Stomach (tissue), 9 donors: ENCODE results near the gene ERCC6. TPM values are rescaled to one million over a fixed set of nuclear protein-coding genes. Genes with fewer than 3 reads are reported as not detected.

Experiments
- DNase-seq, 2 donors: peaks; one replicate each; pipeline versions ENCODE4 v3.0.0 to v3.0.0-alpha.2; 2013 to 2019
- H3K27ac ChIP-seq, 5 donors: fragments of 200-600 bp in 4 of 5; sonication (generic) in 4 of 5; one replicate each; pipeline ENCODE4 v1.5.1; 2013 to 2019; ENCODE audit warnings: mild to moderate bottlenecking in 1 of 5, moderate library complexity in 1 of 5
- H3K27me3 ChIP-seq, 3 donors: fragments of 200-600 bp; sonication (generic); one replicate each; pipeline ENCODE4 v1.5.1; 2017 to 2019; ENCODE audit warnings: mixed run types in 1 of 3
- H3K36me3 ChIP-seq, 4 donors: fragments of 200-600 bp; sonication (generic); 1 replicate in 3 of 4; 2 replicates in 1 of 4; pipeline ENCODE4 v1.5.1; 2016 to 2019
- H3K4me1 ChIP-seq, 4 donors: fragments of 200-600 bp; sonication (generic); one replicate each; pipeline ENCODE4 v1.5.1; 2016 to 2019
- H3K4me3 ChIP-seq, 4 donors: fragments of 200-600 bp; sonication (generic) in 3 of 4; one replicate each; pipeline ENCODE4 v1.5.1; 2016 to 2019; ENCODE audit warnings: mild to moderate bottlenecking in 1 of 4
- H3K9me3 ChIP-seq, 4 donors: fragments of 200-600 bp; sonication (generic); one replicate each; pipeline ENCODE4 v1.5.1; 2016 to 2019
- EP300 ChIP-seq: sonication (generic); formaldehyde crosslinking; IDR thresholded peaks from one replicate; pipeline ENCODE4 v1.6.1; 2017; ENCODE audit warnings: antibody characterized with exemption
- POLR2A ChIP-seq, 4 donors: fragments of 450-650 bp; IDR thresholded peaks; one replicate each; pipeline ENCODE4 v1.6.1; 2016; ENCODE audit warnings: antibody characterized with exemption in 4 of 4, control low read depth in 2 of 4, mild to moderate bottlenecking in 1 of 4, moderate library complexity in 1 of 4
- POLR2AphosphoS5 ChIP-seq, 3 donors: sonication (generic); formaldehyde crosslinking; IDR thresholded peaks; one replicate each; pipeline ENCODE4 v1.6.1; 2016; ENCODE audit warnings: antibody characterized with exemption in 3 of 3
- WGBS, 5 donors: extraction: QIAGEN DNeasy Blood & Tissue Kit in 3 of 5; methylation state at CpG; one replicate each; pipeline versions ENCODE4 v1.1.5 to v1.1.7; 2013 to 2018; 5-methylcytosine and 5-hydroxymethylcytosine counted together
- intact Hi-C: fragments of 100-400 bp; cut with DNase I; formaldehyde crosslinking; loops from one replicate; pipeline ENCODE4 v1.15.1; 2023; ENCODE audit warnings: low total_unique reads
- polyA plus RNA-seq, 3 donors: library from polyadenylated mRNA; stranded (reverse); fragments of 200-250 nt; gene quantifications; one replicate each; pipeline ENCODE4 v1.2.3, GENCODE V29; 2013
- total RNA-seq, 5 donors: library from RNA; depleted of rRNA; stranded (reverse); fragments of >200 nt; gene quantifications; one replicate each; pipeline versions ENCODE4 v1.1.0 to v1.2.3, GENCODE V29; 2014 to 2016
- TF ChIP-seq, protein P1 (sequence below), 7 experiments: fragments of 450-650 bp in 4 of 7; fragments of 200-600 bp in 3 of 7; sonication (generic) in 3 of 7; IDR thresholded peaks; one replicate each; pipeline ENCODE4 v1.5.1; 2016 to 2019; ENCODE audit warnings: antibody characterized with exemption in 7 of 7, control low read depth in 2 of 7, mild to moderate bottlenecking in 1 of 7
- donor health status: healthy with polysubstance abuse.
- donor health status: Bipolar disorder and iron deficiency.
- donor health status: healthy.

The ERCC6 gene
- total and polyA plus RNA-seq, 8 donors = 2.0 to 33.8 (median 9.7) TPM

DNA sequence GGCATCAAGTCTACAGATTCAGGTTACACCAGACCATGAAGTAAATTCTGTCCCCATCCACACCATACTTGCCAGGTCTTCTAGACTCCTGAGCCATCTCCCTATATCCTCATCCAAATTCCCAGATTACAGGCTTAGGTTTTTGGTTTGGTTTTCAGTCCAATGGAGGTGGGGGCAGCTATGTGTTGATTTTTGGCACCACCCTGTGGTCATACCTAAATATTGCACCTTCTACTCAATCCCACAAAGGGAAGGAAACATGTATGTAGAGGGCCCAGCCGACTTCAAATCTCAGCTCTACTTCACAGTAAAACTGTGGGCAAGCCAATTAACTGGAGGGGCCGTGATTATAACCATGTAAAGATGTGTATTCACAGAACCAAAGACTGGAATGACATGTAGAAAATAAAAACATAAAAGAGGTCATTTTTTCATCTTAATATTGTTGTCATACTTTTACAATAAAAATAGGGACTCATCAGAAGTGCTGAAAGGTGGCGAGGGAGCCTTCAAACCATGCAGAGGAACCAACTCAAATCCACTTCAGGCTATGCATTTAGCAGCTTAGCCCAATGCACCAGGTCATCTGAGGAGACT lies 19.8 kb downstream of the ERCC6 start:
- no peak overlapping the region for H3K4me3 ChIP-seq
- no peaks in the 10 kb centered on the region for H3K27me3 ChIP-seq
- DNase-seq = peak in 1 of 2 donors; percentile 68
- intact Hi-C loops = loop anchor here (10.0 kb wide), 2 partner anchors 114 to 534 kb away; no protein-coding TSS in a partner anchor
- WGBS, 5 donors = 58 to 71% (median 68%) methylated on average over 3 of the region's 3 CpGs
- no peak overlapping the region for H3K27ac ChIP-seq
- no peaks in the 10 kb centered on the region for H3K9me3 ChIP-seq
- H3K4me1 ChIP-seq = peaks cover 0 to 7% (median 0%) of the 10 kb centered on the region in 4 donors
- H3K36me3 ChIP-seq = peaks cover 6 to 86% (median 73%) of the 10 kb centered on the region in 4 donors
- TF ChIP-seq, protein P1, sequence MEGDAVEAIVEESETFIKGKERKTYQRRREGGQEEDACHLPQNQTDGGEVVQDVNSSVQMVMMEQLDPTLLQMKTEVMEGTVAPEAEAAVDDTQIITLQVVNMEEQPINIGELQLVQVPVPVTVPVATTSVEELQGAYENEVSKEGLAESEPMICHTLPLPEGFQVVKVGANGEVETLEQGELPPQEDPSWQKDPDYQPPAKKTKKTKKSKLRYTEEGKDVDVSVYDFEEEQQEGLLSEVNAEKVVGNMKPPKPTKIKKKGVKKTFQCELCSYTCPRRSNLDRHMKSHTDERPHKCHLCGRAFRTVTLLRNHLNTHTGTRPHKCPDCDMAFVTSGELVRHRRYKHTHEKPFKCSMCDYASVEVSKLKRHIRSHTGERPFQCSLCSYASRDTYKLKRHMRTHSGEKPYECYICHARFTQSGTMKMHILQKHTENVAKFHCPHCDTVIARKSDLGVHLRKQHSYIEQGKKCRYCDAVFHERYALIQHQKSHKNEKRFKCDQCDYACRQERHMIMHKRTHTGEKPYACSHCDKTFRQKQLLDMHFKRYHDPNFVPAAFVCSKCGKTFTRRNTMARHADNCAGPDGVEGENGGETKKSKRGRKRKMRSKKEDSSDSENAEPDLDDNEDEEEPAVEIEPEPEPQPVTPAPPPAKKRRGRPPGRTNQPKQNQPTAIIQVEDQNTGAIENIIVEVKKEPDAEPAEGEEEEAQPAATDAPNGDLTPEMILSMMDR (IDR thresholded peaks at IDR 0.05) = peak in 5 of 7 experiments; percentile 32 to 59 (median 44)
- no peak for TF ChIP-seq EP300

DNA sequence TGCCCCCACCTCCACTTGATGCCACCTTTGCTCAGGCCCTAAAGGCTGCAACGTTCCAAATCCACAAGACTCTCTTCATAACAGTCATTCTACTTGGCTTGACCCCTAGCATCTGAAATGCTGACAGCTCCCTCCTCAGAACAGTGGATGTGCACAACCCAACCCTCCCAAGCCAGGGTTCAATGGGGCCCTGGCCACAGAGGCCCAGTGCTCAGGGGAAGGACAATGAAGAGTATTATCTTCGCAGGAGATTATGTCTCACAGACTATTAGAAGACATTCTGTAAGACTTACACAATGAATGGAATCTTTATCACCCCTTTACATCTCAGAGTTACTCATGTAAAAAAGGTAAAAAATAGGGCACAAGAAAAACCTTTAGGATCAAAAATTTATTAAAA lies 20.4 kb downstream of the ERCC6 start:
- DNase-seq = no peak
- intact Hi-C loops = loop anchor here (10.0 kb wide), 2 partner anchors 114 to 534 kb away; no protein-coding TSS in a partner anchor
- WGBS, 5 donors = 83 to 89% (median 89%) methylated on average over 2 of the region's 2 CpGs
- no peaks in the 10 kb centered on the region for H3K27me3 ChIP-seq
- peaks cover 2 to 82% (median 70%) of the 10 kb centered on the region in 4 donors for H3K36me3 ChIP-seq
- no peaks in the 10 kb centered on the region for H3K9me3 ChIP-seq
- no peak overlapping the region for H3K4me3 ChIP-seq
- peaks cover 0 to 7% (median 0%) of the 10 kb centered on the region in 4 donors for H3K4me1 ChIP-seq
- TF ChIP-seq, protein P1 (IDR thresholded peaks at IDR 0.05) = no peak
- TF ChIP-seq POLR2A (IDR thresholded peaks at IDR 0.05) (no peak), EP300 (no peak), POLR2AphosphoS5 (IDR thresholded peaks at IDR 0.05) (no peak)
- no peak overlapping the region for H3K27ac ChIP-seq

DNA sequence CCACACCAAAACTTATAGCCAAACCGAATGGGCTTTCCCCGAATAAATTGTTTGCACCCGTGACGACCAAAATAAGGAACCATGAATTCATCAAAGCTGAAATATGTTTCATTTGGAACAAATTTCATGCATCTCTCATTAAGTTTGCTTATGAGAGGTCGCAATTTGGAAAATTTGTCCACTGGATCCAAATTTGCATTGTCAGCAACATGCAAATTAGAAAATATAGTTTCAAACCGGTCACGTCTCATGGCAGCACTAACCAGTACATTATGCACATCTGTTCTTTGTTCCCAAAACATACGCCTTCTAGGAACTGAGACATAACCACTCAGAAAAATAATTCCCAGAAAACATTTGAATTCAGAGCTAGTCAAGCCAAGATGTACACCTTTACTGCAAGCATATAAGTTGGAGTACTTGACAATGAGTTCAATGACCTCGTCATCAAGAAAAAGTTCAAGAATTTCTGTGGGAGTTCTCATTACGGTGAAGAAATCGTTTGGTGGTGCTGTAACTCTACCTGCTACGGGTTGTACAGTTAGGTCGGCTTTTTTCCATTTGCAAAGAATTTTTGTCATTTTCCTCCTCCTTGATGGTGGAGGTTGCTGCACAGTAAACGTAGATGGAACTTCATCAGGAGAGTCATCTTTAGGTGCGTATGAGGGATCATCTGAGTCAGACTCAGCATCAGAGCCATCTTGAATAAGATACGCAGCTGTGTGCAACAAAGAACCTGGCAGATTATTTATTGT lies 22.5 kb downstream of the ERCC6 start:
- H3K27me3 ChIP-seq = no peaks in the 10 kb centered on the region
- 92 to 95% (median 95%) methylated on average over 16 of the region's 16 CpGs for WGBS, 5 donors
- H3K9me3 ChIP-seq = no peaks in the 10 kb centered on the region
- intact Hi-C loops = loop anchor here (10.0 kb wide), 2 partner anchors 112 to 532 kb away; no protein-coding TSS in a partner anchor
- no peak for DNase-seq
- no peak for TF ChIP-seq POLR2AphosphoS5 (IDR thresholded peaks at IDR 0.05)
- no peak for TF ChIP-seq EP300
- TF ChIP-seq POLR2A (IDR thresholded peaks at IDR 0.05) = no peak
- TF ChIP-seq, protein P1 (IDR thresholded peaks at IDR 0.05) = no peak
- H3K4me3 ChIP-seq = no peak overlapping the region
- peaks cover 0 to 7% (median 0%) of the 10 kb centered on the region in 4 donors for H3K4me1 ChIP-seq
- H3K36me3 ChIP-seq = peaks cover 0 to 65% (median 49%) of the 10 kb centered on the region in 4 donors
- no peak overlapping the region for H3K27ac ChIP-seq

DNA sequence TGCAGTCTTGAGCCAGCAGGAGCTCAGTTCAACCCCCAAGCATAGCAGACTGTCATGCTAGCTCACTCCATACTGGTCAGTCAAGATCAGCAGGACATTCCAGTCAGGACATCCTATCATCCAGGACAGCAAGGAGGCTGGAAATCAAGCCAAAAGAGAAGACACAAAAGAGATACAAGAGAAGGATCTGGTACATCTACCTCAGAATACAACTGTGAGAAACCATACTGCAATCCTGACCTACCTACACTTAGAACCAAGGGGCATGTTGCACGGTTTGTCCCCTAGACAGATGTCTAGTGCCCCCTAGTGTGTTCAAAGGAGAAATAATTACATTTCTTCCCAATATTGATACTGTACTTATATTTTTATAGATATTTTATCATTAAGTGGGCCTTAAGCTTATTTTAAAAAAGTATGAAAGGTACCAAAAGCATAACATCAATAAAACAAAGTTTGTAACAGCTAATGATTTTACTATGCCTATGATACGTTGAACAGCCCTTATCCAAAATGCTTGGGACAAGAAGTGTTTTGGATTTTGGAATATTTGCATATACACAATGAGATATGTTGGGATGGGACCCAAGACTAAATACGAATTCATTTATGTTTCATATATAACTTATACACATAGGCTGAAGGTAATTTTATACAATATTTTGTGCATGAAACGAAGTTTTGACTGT lies 26.7 kb downstream of the ERCC6 start:
- intact Hi-C loops = loop anchor here (10.0 kb wide), 2 partner anchors 107 to 527 kb away; no protein-coding TSS in a partner anchor
- no peaks in the 10 kb centered on the region for H3K27me3 ChIP-seq
- no peaks in the 10 kb centered on the region for H3K9me3 ChIP-seq
- H3K4me3 ChIP-seq = no peak overlapping the region
- peak in 1 of 2 donors; percentile 51 for DNase-seq
- H3K27ac ChIP-seq = no peak overlapping the region
- WGBS, 5 donors = 62 to 70% (median 65%) methylated on average over 4 of the region's 4 CpGs
- no peak for TF ChIP-seq POLR2A (IDR thresholded peaks at IDR 0.05)
- TF ChIP-seq, protein P1 (IDR thresholded peaks at IDR 0.05) = peak in 1 of 7 experiments; percentile 26
- H3K4me1 ChIP-seq = peaks cover 0 to 19% (median 6%) of the 10 kb centered on the region in 4 donors
- peaks cover 0 to 38% (median 24%) of the 10 kb centered on the region in 4 donors for H3K36me3 ChIP-seq
